ENCODE data around the gene C17orf78. TPM values are rescaled to one million over a fixed set of nuclear protein-coding genes. Genes with fewer than 3 reads are reported as not detected.

Gene C17orf78
- polyA plus RNA-seq, 1 of the 3 experiments (the other 2 are of a cell fraction), result not detected

DNA sequence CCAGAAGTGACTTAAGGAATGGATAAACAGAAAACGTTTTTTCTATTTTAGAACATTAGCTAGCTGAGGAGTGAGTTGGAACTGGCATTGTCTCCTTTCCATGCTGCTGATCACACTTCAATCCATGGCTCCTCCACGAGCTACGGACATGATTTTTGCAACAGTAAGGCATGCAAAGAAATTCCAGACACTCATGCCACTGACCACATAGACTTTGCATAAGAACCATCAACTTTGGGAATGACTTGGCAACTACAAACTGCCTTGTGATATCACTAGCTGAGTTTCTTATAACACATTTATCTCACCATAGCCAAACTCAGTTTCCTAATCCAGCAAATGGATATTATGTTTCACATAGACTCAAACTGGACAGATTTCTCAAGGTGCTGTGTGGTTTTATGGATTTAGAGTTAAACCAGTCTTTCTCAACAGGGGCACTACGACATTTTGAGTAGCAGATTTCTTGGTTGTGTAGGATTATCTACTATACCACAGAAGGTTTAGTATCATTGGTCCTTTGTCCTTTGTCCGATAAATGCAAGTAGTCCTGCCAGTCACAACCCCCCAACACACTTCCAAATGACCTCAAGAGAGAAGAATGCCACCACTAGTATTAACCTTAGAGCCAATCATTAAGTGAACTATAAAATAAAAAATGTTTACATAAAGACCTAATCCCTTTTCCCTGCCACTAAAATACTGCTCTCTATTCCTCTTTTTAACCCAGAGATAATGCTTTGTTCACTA is 48.3 kb upstream of the C17orf78 start:
- no peak for TF ChIP-seq NFIC (IDR thresholded peaks at IDR 0.05; ENCODE audit: borderline replicate concordance)
- TF ChIP-seq REST (IDR thresholded peaks at IDR 0.05; ENCODE audit: low read depth, low read length), result no peak
- TF ChIP-seq MAX (IDR thresholded peaks at IDR 0.05; ENCODE audit: low read depth), result no peak
- no peak for TF ChIP-seq NRF1 (IDR thresholded peaks at IDR 0.05; ENCODE audit: low read depth, low read length)
- no peak for TF ChIP-seq FOSL2 (IDR thresholded peaks at IDR 0.05; ENCODE audit: borderline replicate concordance, low read depth)
- no peak for TF ChIP-seq EZH2phosphoT487 (IDR thresholded peaks at IDR 0.05; ENCODE audit: borderline replicate concordance, low read depth)
- TF ChIP-seq USF1 (IDR thresholded peaks at IDR 0.05; ENCODE audit: borderline replicate concordance, low read depth), result no peak
- no peak for TF ChIP-seq TAF1 (IDR thresholded peaks at IDR 0.05; ENCODE audit: borderline replicate concordance, low read depth, low read length)
- TF ChIP-seq JUND (IDR thresholded peaks at IDR 0.05), result no peak
- no peak for TF ChIP-seq GATA2 (CRISPR knock-in tag; IDR thresholded peaks at IDR 0.05)
- WGBS (ENCODE audit: low lambda C conversion rate), result 92% methylated on average over 5 of the region's 5 CpGs
- peaks cover 11% of the 10 kb centered on the region; the same call in 1 of the 2 replicates for H3K79me2 ChIP-seq (ENCODE audit: insufficient read depth)
- no peak for DNase-seq
- H3K4me1 ChIP-seq (ENCODE audit: control insufficient read depth in 1 of 2, insufficient read depth in 2 of 2, low read depth in 1 of 2, low read length in 1 of 2), result no peaks in the 10 kb centered on the region
- no peaks in the 10 kb centered on the region for H3K27me3 ChIP-seq (ENCODE audit: insufficient read depth)
- H3F3A ChIP-seq (replicated peaks; ENCODE audit: insufficient read depth), result no peaks in the 10 kb centered on the region
- ChIA-PET CTCF (no interaction called here), POLR2A (no interaction called here)
- H3K4me3 ChIP-seq (ENCODE audit: low read depth in 2 of 2, low read length in 1 of 2), result no peak overlapping the region
- H2AFZ ChIP-seq (ENCODE audit: low read depth), result no peak overlapping the region
- H4K20me1 ChIP-seq (ENCODE audit: insufficient read depth), result no peaks in the 10 kb centered on the region
- no peaks in the 10 kb centered on the region for H3K9me3 ChIP-seq
- H3K9me2 ChIP-seq, result no peaks in the 10 kb centered on the region
- peaks cover 11 to 26% of the 10 kb centered on the region in 2 experiments for H3K36me3 ChIP-seq (replicated peaks in 1 of 2; ENCODE audit: control insufficient read depth in 1 of 2, insufficient read depth in 2 of 2, low read length in 1 of 2)
- no peak overlapping the region for H3K27ac ChIP-seq (ENCODE audit: low read depth in 2 of 2, low read length in 1 of 2)
- no peak overlapping the region for H3K4me2 ChIP-seq
- H3K9ac ChIP-seq, result no peak overlapping the region

GRCh38 chr17:37338847-37339246 is 36.9 kb upstream of the C17orf78 start:
- no peak for TF ChIP-seq MAX (IDR thresholded peaks at IDR 0.05; ENCODE audit: low read depth)
- TF ChIP-seq MEF2A (IDR thresholded peaks at IDR 0.05; ENCODE audit: borderline replicate concordance, low read depth), result no peak
- TF ChIP-seq SIN3A (IDR thresholded peaks at IDR 0.05; ENCODE audit: borderline replicate concordance, low read depth, low read length), result no peak
- no peak for TF ChIP-seq SMC3 (IDR thresholded peaks at IDR 0.05; ENCODE audit: low read depth, low read length)
- no peak for TF ChIP-seq RFX5 (IDR thresholded peaks at IDR 0.05; ENCODE audit: low read length)
- no peak for TF ChIP-seq RAD21 (IDR thresholded peaks at IDR 0.05; ENCODE audit: low read length)
- no peak for TF ChIP-seq GATA2 (CRISPR knock-in tag; IDR thresholded peaks at IDR 0.05)
- Histone ChIP-seq H2AFZ (ENCODE audit: low read depth) (no peak overlapping the region), H3K79me2 (ENCODE audit: insufficient read depth) (peaks cover 24% of the 10 kb centered on the region), H3K27me3 (ENCODE audit: insufficient read depth) (no peaks in the 10 kb centered on the region), H3K4me1 (ENCODE audit: control insufficient read depth in 1 of 2, insufficient read depth in 2 of 2, low read depth in 1 of 2, low read length in 1 of 2) (no peaks in the 10 kb centered on the region), H3K27ac (ENCODE audit: low read depth in 2 of 2, low read length in 1 of 2) (no peak overlapping the region), H3F3A (replicated peaks; ENCODE audit: insufficient read depth) (no peaks in the 10 kb centered on the region), H3K9me3 (no peaks in the 10 kb centered on the region), H3K9ac (no peak overlapping the region), H4K20me1 (ENCODE audit: insufficient read depth) (no peaks in the 10 kb centered on the region), H3K4me3 (ENCODE audit: low read depth in 2 of 2, low read length in 1 of 2) (no peak overlapping the region), H3K9me2 (no peaks in the 10 kb centered on the region), H3K4me2 (no peak overlapping the region), H3K36me3 (replicated peaks in 1 of 2; ENCODE audit: control insufficient read depth in 1 of 2, insufficient read depth in 2 of 2, low read length in 1 of 2) (peaks cover 0 to 7% of the 10 kb centered on the region in 2 experiments)
- no peak for DNase-seq
- ChIA-PET CTCF (interaction anchor here (1.1 to 1.2 kb wide), 2 partner anchors 9 to 35 kb away, joined by 3 read pairs; no protein-coding TSS in a partner anchor), POLR2A (no interaction called here)
- WGBS (ENCODE audit: low lambda C conversion rate), result 95% methylated on average over 3 of the region's 3 CpGs

All from SK-N-SH (cell line).